H9 (cell line): ENCODE data around the gene APOM. TPM values are rescaled to one million over a fixed set of nuclear protein-coding genes. Genes with fewer than 3 reads are reported as not detected.
A peak's percentile ranks its signal among the peaks of the same experiment; 100 is the strongest.

Experiments
- DNase-seq: peaks from one replicate; pipeline ENCODE4 v3.0.0-alpha.2; 2017
- H2AFZ ChIP-seq: one replicate; pipeline ENCODE4 v1.6.1; 2013; ENCODE audit warnings: mild to moderate bottlenecking, low read length, control low read depth, moderate library complexity
- H2AK5ac ChIP-seq: 2 replicates; pipeline ENCODE4 v1.6.1; 2013; ENCODE audit warnings: low read length, control low read depth, mixed read lengths; ENCODE audit not compliant: insufficient read length
- H2BK120ac ChIP-seq: one replicate; pipeline ENCODE4 v1.6.1; 2013; ENCODE audit warnings: low read depth, mild to moderate bottlenecking, low read length, control low read depth, inconsistent platforms; ENCODE audit not compliant: poor library complexity, severe bottlenecking
- H2BK12ac ChIP-seq: 2 replicates; pipeline ENCODE4 v1.6.1; 2013; ENCODE audit warnings: low read length, control low read depth, mixed read lengths, low read depth; ENCODE audit not compliant: insufficient read length
- H2BK15ac ChIP-seq: 2 replicates; pipeline ENCODE4 v1.6.1; 2013; ENCODE audit warnings: low read depth, low read length, control low read depth
- H2BK20ac ChIP-seq: one replicate; pipeline ENCODE4 v1.6.1; 2013; ENCODE audit warnings: low read depth, mild to moderate bottlenecking, low read length, control low read depth, inconsistent platforms; ENCODE audit not compliant: poor library complexity, severe bottlenecking
- H2BK5ac ChIP-seq: 2 replicates; pipeline ENCODE4 v1.6.1; 2013; ENCODE audit warnings: low read length, control low read depth, mixed read lengths; ENCODE audit not compliant: insufficient read length
- H3K14ac ChIP-seq: 2 replicates; pipeline ENCODE4 v1.6.1; 2013; ENCODE audit warnings: low read length, control low read depth; ENCODE audit not compliant: insufficient read depth
- H3K18ac ChIP-seq: 2 replicates; pipeline ENCODE4 v1.6.1; 2013; ENCODE audit warnings: low read depth, mild to moderate bottlenecking, mixed read lengths, low read length, control low read depth; ENCODE audit not compliant: insufficient read length
- H3K23ac ChIP-seq: 2 replicates; pipeline ENCODE4 v1.6.1; 2013; ENCODE audit warnings: low read length, control low read depth, mixed read lengths, low read depth; ENCODE audit not compliant: insufficient read length
- H3K23me2 ChIP-seq: 2 replicates; pipeline ENCODE4 v1.6.1; 2013; ENCODE audit warnings: low read depth, mild to moderate bottlenecking, mixed read lengths, low read length, control low read depth; ENCODE audit not compliant: insufficient read length, poor library complexity, severe bottlenecking
- H3K27ac ChIP-seq: 2 replicates; pipeline ENCODE4 v1.5.1; 2013; ENCODE audit warnings: low read length, control low read depth, mixed read lengths, low read depth; ENCODE audit not compliant: insufficient read length
- H3K27me3 ChIP-seq: 2 replicates; pipeline ENCODE4 v1.6.1; 2013; ENCODE audit warnings: low read length, control low read depth, inconsistent platforms; ENCODE audit not compliant: insufficient read depth
- H3K4ac ChIP-seq: 2 replicates; pipeline ENCODE4 v1.6.1; 2013; ENCODE audit warnings: low read depth, mild to moderate bottlenecking, control low read depth, inconsistent platforms, low read length, moderate library complexity
- H3K4me1 ChIP-seq: 2 replicates; pipeline ENCODE4 v1.6.1; 2013; ENCODE audit warnings: low read length, control low read depth, inconsistent platforms; ENCODE audit not compliant: insufficient read depth
- H3K4me2 ChIP-seq: 2 replicates; pipeline ENCODE4 v1.6.1; 2013; ENCODE audit warnings: low read length, control low read depth, mixed read lengths; ENCODE audit not compliant: insufficient read length, insufficient read depth
- H3K56ac ChIP-seq: 2 replicates; pipeline ENCODE4 v1.6.1; 2013; ENCODE audit warnings: low read depth, mild to moderate bottlenecking, mixed read lengths, low read length, control low read depth; ENCODE audit not compliant: insufficient read length
- H3K79me1 ChIP-seq: 2 replicates; pipeline ENCODE4 v1.6.1; 2013; ENCODE audit warnings: low read depth, mild to moderate bottlenecking, moderate library complexity, low read length, control low read depth, inconsistent platforms; ENCODE audit not compliant: insufficient read depth, poor library complexity, severe bottlenecking
- H3K79me2 ChIP-seq: 2 replicates; pipeline ENCODE4 v1.6.1; 2013; ENCODE audit warnings: low read length, control low read depth, inconsistent platforms; ENCODE audit not compliant: insufficient read depth
- H3K9ac ChIP-seq: 2 replicates; pipeline ENCODE4 v1.6.1; 2013; ENCODE audit warnings: low read length, control low read depth, mixed read lengths; ENCODE audit not compliant: insufficient read length; ENCODE audit errors: extremely low read depth
- H3K9me3 ChIP-seq: one replicate; pipeline ENCODE4 v1.6.1; 2013; ENCODE audit warnings: low read depth, low read length, inconsistent platforms; ENCODE audit not compliant: control insufficient read depth
- H3T11ph ChIP-seq: one replicate; pipeline ENCODE4 v1.6.1; 2013; ENCODE audit warnings: mild to moderate bottlenecking, low read length, control low read depth, inconsistent platforms
- H4K20me1 ChIP-seq: one replicate; pipeline ENCODE4 v1.6.1; 2013; ENCODE audit not compliant: control insufficient read depth, insufficient read length, insufficient read depth
- H4K5ac ChIP-seq: 2 replicates; pipeline ENCODE4 v1.6.1; 2013; ENCODE audit warnings: low read depth, mild to moderate bottlenecking, mixed read lengths, low read length, control low read depth; ENCODE audit not compliant: insufficient read length
- H4K8ac ChIP-seq: replicated peaks from 2 replicates; pipeline ENCODE4 v1.6.1; 2013; ENCODE audit warnings: low read length, control low read depth, mixed read lengths, low read depth; ENCODE audit not compliant: insufficient read length
- H4K91ac ChIP-seq: 2 replicates; pipeline ENCODE4 v1.6.1; 2013; ENCODE audit warnings: low read depth, mild to moderate bottlenecking, moderate library complexity, mixed read lengths, low read length, control low read depth; ENCODE audit not compliant: insufficient read length
- H3K27ac Mint-ChIP-seq, 3 experiments: 2 replicates in 2 of 3; 3 replicates in 1 of 3; pipeline ENCODE4 v1.8.0; 2020 to 2021; ENCODE audit warnings: mixed read lengths in 3 of 3, mild to moderate bottlenecking in 1 of 3, moderate library complexity in 1 of 3
- H3K27me3 Mint-ChIP-seq: 2 replicates; pipeline ENCODE4 v1.8.0; 2021; ENCODE audit warnings: low read depth, mild to moderate bottlenecking, moderate library complexity, mixed read lengths
- H3K36me3 Mint-ChIP-seq, 3 experiments: 2 replicates in 2 of 3; 3 replicates in 1 of 3; pipeline ENCODE4 v1.8.0; 2020 to 2021; ENCODE audit warnings: low read depth in 3 of 3, mixed read lengths in 3 of 3; ENCODE audit not compliant: insufficient read depth in 1 of 3
- H3K4me1 Mint-ChIP-seq, 2 experiments: 2 replicates each; pipeline ENCODE4 v1.8.0; 2020; ENCODE audit warnings: mixed read lengths in 2 of 2
- H3K4me3 Mint-ChIP-seq, 2 experiments: 2 replicates in 1 of 2; 3 replicates in 1 of 2; pipeline ENCODE4 v1.8.0; 2020 to 2021; ENCODE audit warnings: mild to moderate bottlenecking in 2 of 2, mixed read lengths in 2 of 2, moderate library complexity in 1 of 2
- H3K9me3 Mint-ChIP-seq, 2 experiments: 2 replicates in 1 of 2; 3 replicates in 1 of 2; pipeline ENCODE4 v1.8.0; 2020; ENCODE audit warnings: mild to moderate bottlenecking in 2 of 2, mixed read lengths in 2 of 2, moderate library complexity in 1 of 2
- WGBS: extraction: QIAGEN DNeasy Blood & Tissue Kit; methylation state at CpG from one replicate; pipeline ENCODE4 v1.1.7; 2013; ENCODE audit warnings: missing lambda C conversion rate, low lambda C conversion rate, mixed read lengths; ENCODE audit not compliant: insufficient read length; ENCODE audit errors: extremely low coverage; 5-methylcytosine and 5-hydroxymethylcytosine counted together
- total RNA-seq: library from RNA; stranded (reverse); gene quantifications from 2 replicates; pipeline ENCODE4 v1.2.1, GENCODE V29; 2021
- TF ChIP-seq, protein P1 (sequence below): fragments of 200-600 bp; sonication (generic); conservative IDR thresholded peaks from 3 replicates; pipeline ENCODE4 v1.8.0; 2021; ENCODE audit warnings: antibody characterized with exemption, mild to moderate bottlenecking

The APOM gene
- total RNA-seq, 1 experiment from 2014 or later = 3.6 TPM

DNA sequence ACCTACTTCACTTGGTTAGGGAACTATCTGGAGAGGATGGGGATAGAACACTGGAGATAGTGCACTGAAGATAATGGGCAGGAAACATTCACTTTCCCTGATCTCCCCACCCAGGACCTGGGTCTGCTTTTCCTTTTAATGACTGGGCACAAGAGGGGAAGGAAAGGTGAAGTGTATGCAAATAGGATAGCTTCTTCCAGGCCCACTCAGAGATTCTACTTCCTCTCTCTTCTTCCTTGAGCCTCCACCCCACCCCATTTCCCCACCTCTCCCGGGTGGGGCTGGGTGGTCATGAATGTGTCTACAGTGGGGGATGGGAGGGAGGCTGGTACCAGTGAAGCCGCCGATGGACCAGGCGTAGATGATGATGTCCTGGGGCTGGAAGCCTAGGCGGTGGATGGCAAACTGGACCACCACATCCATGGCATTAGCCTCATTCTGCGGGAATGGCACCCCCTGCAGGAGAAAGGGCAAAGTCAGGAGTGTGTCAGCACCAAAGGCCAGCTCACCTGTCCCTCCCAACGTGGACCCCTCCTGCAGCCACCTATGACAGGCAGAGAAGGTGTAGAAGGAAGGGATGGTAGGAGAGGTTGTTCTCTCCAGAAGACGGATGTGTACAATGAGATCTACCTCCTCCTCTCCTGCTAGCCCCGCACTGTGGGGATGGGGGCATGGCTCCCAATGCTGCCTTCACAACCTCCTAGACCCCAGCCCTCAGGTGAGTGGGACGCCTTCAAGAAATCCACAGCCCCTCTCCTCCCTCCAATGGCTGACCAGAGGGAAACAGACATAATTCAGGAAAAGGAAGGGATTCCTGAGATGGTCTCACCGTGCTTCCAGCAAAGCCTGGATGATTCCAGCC is 33.8 kb downstream of the APOM start:
- Histone ChIP-seq H2AK5ac (no peak overlapping the region), H3K79me2 (no peaks in the 10 kb centered on the region), H3K9me3 (no peaks in the 10 kb centered on the region), H4K20me1 (no peaks in the 10 kb centered on the region), H3K27me3 (no peaks in the 10 kb centered on the region), H2BK5ac (no peak overlapping the region), H2BK120ac (no peak overlapping the region), H3K23me2 (no peaks in the 10 kb centered on the region), H2AFZ (no peak overlapping the region), H3K14ac (no peak overlapping the region), H3T11ph (no peak overlapping the region), H4K5ac (no peak overlapping the region), H4K8ac (no peak overlapping the region), H4K91ac (no peak overlapping the region), H3K4ac (no peak overlapping the region), H3K9ac (no peak overlapping the region), H3K4me1 (no peaks in the 10 kb centered on the region), H3K18ac (no peak overlapping the region), H3K79me1 (no peaks in the 10 kb centered on the region), H2BK12ac (no peak overlapping the region), H3K23ac (no peak overlapping the region), H3K27ac (no peak overlapping the region), H3K4me2 (no peak overlapping the region), H2BK20ac (no peak overlapping the region), H3K56ac (no peak overlapping the region), H2BK15ac (no peak overlapping the region; the same call in 1 of the 2 replicates)
- no peak overlapping the region for H3K27ac Mint-ChIP-seq
- peaks cover 14 to 62% (median 40%) of the 10 kb centered on the region in 3 experiments for H3K36me3 Mint-ChIP-seq
- peaks cover 5 to 10% of the 10 kb centered on the region in 2 experiments; a peak in 3 of 4 replicates for H3K4me1 Mint-ChIP-seq
- H3K4me3 Mint-ChIP-seq = no peak overlapping the region; a peak in 1 of 5 replicates
- no peaks in the 10 kb centered on the region for H3K27me3 Mint-ChIP-seq
- no CpG with 5 or more reads among the region's 11 CpGs for WGBS
- DNase-seq = peak; percentile 65
- TF ChIP-seq, protein P1, sequence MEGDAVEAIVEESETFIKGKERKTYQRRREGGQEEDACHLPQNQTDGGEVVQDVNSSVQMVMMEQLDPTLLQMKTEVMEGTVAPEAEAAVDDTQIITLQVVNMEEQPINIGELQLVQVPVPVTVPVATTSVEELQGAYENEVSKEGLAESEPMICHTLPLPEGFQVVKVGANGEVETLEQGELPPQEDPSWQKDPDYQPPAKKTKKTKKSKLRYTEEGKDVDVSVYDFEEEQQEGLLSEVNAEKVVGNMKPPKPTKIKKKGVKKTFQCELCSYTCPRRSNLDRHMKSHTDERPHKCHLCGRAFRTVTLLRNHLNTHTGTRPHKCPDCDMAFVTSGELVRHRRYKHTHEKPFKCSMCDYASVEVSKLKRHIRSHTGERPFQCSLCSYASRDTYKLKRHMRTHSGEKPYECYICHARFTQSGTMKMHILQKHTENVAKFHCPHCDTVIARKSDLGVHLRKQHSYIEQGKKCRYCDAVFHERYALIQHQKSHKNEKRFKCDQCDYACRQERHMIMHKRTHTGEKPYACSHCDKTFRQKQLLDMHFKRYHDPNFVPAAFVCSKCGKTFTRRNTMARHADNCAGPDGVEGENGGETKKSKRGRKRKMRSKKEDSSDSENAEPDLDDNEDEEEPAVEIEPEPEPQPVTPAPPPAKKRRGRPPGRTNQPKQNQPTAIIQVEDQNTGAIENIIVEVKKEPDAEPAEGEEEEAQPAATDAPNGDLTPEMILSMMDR = peak; percentile 71
- no peaks in the 10 kb centered on the region; a peak in 1 of 5 replicates for H3K9me3 Mint-ChIP-seq
